Activated CD4-positive, CD25-positive, alpha-beta regulatory T cell treated with anti-CD3 and anti-CD28 coated beads, Interleukin-2, amount 50 U/mL, for 72 hours (primary cell): Measurements from ENCODE around the gene ACTL6A.
"Not testable (repeated sequence)": the region's sequence is repeated elsewhere in the genome, so short reads cannot be mapped to it uniquely, and the experiment has no call there.

ENCODE experiments used
- DNase-seq: peaks from one replicate; pipeline ENCODE4 v3.0.0; 2021

Gene ACTL6A

DNA sequence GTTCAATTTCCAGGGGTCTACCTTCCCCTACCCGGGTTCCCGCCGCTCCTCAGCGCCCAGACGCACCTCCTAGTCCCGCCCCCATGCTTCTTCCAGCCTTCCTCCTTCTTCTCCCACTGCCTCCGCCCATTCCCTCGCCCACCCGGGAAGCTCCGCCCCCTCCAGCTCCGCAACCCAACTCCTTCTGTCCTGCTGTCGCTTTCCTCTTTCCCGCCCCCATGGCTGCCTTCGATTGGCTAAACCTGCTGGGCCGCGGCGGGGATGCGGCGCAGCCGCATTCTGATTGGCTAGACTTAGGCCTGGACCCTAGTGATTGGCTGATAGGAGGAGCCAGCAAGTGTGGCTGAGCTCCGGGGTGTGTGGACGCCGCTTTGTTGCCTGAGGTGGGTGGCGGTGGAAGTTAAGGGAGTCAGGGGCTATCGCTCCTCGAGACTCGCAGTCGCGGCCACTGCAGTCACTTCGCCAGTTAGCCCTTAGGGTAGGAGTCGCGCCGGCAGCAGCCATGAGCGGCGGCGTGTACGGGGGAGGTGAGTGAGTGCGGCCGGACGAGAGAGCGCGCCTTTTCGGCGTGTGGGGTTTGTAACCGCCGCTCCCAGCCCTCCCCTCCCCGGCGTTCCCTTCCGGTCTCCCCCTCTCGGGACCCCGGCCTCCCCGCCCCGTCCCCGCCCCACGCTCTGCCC lies at the start of gene ACTL6A:
ACTL6A (plus strand) TSS at position 336 of the 680 bp plus-strand sequence; CDS start at position 503, 167 bp downstream.
- DNase-seq, result peak; percentile 95

DNA sequence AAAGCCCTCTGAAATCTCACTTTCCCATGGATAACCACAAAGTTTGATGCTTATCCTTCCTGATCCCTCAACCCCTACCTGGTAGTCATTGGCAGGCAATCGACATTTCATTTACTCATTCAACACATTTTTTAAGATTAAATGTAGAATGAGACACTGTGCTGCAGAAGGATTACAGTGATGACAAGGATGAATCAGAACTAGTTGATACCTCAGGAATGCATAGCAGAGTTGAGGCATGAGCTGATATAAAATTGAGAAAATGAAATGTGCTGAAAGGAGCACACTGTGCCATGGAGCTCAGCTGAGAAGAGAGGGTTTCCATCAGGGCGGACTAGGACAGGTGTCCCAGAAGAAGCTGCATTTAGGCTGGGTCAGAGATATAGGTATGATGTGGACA lies 48.9 kb upstream of the ACTL6A start:
- no peak for DNase-seq

DNA sequence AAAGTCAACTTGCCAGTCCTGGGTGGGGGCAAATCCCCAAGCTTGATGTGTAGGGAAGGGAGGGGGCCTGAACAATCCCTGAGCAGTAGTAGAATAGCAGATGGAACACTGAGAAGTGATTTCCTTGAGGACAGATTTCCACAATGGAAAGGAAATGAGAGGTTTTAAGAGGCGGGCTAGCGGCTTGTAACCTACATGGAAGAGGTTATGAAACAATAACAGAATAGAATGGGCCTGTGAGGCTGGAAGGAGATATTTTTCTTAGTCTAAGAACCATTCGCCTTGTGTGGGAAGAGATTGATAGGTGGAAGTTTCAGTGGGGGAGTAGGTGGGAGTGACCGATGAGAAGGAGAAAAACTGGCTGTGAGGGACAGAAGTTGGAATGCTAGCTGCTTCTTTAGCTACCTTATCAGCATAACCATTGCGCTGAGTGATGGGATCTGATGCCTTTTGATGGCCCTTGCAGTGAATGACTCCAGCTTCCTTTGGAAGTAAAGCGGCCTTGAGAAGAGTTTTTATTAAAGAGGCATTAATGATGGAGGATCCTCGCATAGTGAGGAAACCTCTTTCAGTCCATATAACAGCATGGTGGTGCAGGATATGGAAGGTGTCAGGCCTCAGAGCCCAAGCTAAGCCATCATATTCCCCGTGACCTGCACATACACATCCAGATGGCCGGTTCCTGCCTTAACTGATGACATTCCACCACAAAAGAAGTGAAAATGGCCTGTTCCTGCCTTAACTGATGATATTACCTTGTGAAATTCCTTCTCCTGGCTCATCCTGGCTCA lies 46.1 kb upstream of the ACTL6A start:
- DNase-seq, result not testable (repeated sequence)

DNA sequence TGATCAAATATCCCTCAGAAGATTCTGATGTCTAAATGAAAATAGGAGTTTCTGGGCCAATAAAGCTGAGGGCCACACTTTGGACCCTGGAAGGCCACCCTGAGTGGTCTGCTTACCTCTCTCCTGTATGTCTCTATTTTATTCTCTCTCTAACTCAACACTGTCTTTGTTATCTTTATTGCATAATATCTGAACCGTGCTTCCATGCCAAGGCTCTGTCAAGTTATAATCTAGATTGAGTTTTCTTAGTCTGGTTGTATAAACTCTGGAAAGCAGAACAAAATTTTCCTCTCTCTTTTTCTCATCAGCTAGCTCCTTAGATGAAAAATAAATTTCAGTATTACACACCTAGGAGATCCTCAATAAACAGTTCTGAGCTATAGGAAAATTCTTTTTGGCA lies 36.2 kb upstream of the ACTL6A start:
- no peak for DNase-seq

DNA sequence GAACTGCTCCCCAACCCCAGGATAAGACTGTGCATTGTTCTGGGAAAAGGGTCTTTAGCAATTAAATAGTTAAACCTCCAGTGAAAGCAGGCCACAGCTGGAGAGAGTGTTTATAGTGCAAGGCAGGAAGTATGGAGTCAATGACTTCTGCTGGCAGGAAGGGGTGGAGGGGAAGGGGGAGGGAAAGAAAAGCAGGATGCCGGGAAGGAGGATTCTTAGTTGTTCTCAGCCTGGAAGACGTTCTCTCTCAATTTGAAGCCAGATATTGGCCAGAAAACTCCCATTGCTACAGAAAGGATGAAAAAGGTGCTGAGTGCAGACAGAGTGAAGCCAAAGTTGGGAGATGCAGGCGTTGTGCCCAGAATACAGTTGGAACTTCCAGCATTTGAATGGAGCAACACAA lies 35.7 kb upstream of the ACTL6A start:
- no peak for DNase-seq

DNA sequence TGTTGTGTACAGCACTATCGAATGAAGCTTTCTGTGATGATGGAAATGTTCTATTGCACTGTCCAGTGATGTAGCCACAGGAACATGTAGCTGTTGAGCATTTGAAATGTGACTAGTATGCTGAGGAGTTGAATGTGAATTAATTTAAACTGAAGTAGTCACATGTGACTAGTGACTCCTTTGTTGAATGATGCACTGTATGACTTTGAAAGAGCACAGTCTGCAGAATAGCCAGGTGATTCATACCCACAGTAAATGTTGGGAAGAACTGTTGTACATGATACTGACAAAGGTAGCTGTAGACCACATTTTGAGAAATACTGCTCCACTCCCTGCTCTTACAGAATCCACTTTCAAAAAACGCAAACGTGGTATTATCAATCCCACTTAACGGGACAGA lies 34.0 kb upstream of the ACTL6A start:
- DNase-seq, result no peak

DNA sequence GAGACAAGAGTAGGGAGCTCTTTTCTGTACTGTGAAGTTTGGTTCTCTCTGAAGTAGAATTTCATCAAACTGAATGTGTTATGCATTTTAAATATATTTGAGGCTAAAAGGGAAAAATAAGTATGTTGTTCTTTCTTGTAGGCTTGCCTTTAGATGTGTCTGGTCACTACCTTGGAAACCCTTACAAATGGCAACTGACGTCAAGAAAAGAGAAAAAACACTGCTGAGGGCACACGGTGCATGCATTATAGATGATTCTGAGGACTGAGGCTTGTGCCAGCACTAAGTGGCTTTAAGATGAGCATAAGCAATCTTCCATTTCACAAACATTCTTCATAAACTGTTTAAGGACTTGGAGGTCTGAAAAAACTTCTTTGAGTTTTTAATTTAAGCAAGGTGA lies 31.1 kb upstream of the ACTL6A start:
- DNase-seq, result no peak

DNA sequence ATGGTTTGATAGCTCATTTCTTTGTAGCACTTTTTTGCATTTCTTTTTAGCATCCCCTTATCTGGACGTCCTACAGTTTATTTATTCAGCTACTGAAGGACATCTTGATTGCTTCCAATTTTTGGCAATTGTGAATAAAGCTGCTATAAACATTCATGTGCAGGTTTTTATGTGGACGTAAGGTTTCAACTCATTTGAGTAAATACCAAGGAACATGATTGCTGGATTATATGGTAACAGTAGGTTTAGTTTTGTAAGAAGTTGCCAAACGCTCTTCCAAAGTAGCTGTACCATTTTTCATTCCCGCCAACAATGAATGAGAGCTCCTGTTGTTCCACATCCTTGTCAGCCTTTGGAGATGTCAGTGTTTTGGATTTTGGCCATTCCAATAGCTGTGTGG lies 29.5 kb upstream of the ACTL6A start:
- DNase-seq, result no peak

DNA sequence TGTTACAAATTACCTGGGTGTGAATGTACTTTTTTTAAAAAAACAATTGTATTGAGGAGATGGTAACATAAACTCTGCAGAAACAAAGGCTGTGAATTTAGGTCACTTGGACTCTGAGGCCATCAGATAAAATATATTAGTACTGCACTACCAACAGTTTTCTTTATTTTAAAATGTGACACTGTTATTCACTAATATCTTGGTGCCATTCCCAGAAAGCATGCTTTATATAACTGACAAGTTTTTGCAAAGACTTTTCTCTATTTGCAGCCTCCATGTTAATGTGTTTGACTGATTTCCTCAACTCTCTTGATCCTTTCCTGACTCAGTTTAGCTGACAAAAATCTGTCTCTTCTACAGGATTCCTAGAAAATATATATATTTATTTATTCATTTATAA lies 26.5 kb upstream of the ACTL6A start:
- no peak for DNase-seq

DNA sequence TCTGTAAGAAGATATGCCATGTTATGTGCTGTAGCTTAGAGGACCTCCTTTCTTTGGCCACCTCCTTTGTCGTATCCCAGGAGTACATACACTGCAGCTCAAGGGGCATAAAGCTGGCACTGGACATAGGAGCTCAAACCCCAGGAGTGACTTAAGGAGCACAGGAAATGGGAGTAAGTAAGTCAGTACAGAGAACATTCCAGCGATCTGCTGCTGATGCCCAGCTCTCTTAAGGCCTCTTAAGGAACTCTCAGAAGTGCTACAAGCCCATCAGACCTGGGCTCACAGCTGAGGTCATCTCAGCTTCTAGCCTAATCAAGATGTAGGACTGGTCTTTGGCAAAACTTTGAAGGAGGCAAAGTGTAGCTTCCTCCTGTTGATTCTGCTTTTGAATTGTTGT lies 21.6 kb upstream of the ACTL6A start:
- DNase-seq, result no peak

DNA sequence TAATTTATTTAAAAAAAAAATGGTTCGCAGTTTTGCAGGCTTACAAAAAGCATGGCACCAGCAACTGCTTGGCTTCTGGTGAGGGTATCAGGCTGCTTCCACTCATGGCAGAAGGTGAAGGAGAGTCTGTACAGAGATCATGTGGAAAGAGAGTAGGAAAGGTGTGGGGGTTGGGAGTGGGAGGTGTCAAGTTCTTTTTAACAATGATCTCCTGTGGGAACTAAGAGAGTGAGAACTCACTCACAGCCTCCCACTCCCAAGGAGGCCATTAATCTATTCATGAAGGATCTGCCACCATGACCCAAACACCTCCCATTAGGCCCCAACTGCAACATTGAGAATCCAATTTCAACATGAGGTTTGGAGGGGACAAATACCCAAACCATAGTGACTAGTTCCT lies 21.1 kb upstream of the ACTL6A start:
- DNase-seq, result no peak

DNA sequence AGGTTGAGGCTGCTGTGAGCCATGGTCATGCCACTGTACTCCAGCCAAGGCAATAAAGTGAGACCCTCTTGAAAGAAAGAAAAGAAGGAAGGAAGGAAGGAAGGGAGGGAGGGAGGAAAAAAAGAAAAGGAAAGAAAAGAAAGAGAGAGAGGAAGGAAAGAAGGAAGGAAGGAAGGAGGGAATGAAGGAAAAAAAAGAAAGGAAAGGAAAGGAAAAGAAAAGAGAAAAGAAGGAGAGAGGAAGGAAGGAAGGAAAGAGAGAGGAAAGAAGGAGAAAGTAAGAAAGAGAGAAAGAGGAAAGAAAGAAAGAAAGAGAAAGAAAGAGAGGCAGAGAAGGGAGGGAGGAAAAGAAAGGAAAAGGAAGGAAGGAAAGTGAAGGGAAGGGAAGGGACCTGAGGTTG lies 20.4 kb upstream of the ACTL6A start:
- no peak for DNase-seq

DNA sequence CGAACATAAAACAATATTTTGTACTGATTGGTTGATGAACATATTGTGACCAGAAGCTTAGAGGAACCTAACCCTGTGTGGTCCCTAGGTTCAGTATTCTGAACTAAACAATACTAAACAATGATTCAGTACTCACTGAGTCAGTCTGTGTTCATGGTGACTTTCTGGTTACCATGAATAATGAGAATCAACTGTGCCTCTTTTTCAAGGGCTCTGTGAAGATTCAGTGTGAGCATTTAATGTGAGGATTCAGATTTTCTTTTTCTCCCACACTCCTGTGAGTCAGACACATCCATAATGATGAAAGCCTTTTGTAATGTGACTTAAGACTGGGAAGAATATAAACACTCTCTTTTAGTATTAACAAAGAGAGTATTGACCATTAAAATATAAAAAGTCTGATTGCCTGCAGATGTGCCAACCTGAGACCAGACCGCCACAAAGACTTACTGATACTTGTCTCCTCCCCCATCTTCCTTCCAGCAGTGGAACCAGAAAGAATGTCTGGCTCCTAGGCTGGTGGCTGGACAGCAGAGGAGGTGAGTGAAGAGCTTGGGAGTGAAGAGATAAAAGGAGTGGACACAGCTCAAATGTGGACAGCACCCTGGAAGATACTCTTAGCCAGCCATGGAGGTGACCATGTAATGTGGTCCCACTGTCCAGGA lies 17.6 kb upstream of the ACTL6A start:
- no peak for DNase-seq

DNA sequence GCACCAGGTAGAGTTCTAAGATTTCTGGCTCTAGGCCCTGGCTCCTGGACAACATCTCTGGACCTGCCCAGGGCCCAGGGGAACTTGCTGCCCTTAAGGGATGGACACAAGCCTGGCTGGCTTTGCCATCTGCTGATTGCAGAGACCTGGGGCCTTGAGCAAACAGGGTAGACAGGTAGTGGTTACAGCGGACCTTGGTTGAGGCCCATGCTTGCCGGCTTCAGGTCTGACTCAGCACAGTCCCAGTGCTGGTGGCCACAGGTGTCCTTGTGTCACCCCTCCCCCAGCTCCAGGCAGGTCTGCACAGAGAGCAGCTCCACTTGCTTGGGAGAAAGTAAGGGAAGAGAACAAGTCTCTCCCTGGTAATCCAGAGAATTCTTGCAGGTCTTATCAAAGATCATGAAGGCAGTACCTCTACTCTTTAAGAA lies 15.9 kb upstream of the ACTL6A start:
- no peak for DNase-seq

DNA sequence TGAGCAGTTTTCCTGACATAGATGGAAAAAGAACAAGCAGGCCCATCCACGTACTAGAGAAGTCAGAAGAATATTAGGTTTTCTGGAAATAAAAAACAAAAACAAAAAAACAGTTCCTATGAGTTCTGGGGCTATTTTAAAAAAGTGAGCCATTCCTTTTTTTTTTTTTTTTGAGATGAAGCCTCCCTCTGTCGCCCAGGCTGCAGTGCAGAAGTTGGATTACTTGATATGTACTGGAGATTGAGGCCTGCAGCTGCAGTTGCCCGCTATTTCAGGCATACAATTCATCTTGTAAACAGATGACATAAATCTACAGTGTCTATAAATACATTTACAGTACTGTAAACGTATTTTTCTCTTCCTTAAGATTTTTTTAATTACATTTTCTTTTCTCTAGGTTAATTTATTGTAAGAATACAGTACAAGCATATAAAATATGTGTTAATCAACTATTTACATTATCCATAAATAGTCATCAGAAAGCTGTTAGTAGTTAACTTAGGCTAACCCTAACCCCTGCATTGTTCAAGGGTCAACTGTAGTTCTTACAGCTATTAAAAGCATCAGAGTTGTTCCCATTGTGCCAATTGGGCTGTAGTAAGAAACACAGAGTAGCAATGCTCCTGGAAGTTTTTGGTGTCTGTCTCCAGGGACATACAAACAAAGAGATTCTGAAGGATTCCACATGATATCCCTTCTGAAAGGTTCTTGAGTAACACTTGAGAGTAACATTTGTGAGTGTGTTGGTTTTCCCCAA lies 11.2 kb upstream of the ACTL6A start:
- DNase-seq, result no peak

DNA sequence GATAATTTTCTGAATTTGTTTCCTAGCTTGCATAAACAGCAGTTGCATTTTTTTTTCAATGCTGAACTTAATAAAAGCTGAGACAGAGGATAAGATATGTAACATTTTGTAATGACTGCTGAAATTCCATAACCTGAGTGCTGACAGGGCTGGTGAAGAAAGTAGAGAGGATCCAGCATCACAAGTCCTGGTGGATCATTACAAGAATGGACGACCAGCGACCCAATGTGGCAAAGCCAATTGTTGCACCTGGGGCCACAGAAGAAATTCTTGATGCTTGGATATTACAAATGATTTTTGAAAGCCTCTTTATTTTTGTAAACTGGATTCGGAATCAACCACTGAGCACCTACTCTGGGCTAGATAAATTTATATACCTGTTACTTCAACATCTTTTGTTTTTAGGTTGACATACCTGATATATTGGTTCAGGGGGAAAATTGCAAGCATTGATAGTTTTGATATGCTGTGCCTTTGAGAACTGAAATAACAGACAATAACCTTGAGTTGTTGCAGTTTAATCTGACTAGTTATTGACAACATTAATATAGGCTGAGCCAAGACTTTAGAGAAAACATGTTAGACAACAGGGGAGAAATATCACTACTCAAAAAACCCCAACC lies 3.9 kb upstream of the ACTL6A start:
- DNase-seq, result no peak

DNA sequence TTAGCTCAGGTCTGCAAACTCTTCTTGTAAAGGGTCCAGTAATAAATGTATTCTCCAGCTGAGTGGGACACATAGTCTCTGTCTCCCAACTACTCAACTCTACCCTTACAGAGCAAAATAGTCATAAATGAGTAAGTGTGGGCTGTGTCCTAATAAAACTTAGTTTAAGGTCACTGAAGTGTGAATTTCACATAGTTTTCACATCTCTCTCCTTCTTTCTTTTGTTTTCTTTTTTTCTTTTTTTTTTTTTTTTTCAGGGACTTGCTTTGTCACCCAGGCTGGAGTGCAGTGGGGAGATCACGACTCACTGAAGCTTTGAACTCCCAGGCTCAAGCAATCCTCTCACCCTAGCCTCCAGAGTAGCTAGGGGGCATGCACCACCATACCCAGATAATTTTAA lies 1.9 kb upstream of the ACTL6A start:
- DNase-seq, result no peak

DNA sequence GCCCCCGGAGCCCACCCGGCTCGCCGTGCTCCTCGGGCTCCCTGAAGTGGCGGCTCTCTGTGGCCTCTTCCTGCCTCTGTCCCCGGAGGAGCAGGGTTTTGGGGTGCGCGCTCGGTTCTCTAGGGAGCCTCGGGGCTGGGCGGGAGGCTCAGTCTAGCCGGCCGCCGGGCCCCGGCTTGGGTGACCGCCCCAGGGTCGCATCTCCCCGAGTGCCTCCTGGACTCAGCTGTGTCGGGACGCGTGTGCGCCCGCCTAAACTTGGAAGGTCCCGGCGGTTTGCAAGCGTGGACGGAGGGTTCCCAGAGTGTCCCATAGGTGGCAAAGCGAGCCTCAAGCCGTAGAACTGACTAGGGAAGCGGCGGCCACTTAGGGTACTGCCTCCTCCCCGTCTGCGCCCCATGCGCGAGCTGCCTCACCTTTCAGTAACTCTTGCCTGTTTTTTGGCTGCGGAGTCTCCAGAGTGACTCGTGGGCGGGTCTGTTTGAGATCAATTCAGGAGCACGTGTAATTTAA lies 601 bp downstream of the ACTL6A start:
- DNase-seq, result peak; percentile 65

DNA sequence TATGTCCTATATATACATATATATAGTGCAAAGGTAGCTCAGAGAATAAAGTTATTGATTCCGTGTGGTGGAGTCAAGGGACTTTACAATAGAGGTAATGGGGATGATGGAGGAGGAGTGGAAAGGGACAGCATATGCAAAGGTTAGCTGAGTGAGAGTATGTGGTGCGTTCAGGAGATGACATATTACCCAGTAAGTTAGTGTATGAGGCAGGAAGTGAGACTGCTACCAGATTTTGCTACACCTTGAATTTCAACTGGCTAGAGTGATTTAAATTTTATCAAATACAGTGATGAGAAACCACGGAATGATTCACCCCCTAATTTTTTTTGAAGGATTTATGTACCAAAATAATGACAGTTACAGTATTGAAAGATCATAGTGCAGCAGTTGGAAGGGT lies 2.8 kb downstream of the ACTL6A start:
- DNase-seq, result no peak

DNA sequence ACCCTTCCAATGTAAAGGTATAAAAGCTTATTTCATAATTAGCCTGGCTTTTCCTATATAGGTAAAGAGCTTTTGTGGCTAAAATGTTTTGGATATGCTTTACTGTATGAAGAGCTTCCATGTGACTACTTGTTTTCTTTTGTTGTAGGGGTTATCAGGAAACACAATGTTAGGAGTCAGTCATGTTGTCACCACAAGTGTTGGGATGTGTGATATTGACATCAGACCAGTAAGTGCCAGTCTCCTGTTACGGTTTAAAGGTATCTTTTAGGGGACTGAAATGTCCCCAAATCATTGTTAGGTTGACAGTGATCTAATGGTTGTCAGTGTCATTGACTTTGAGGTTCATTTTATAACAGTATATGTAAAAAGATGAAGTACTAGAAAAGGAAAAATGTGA lies 18.3 kb downstream of the ACTL6A start:
- no peak for DNase-seq

DNA sequence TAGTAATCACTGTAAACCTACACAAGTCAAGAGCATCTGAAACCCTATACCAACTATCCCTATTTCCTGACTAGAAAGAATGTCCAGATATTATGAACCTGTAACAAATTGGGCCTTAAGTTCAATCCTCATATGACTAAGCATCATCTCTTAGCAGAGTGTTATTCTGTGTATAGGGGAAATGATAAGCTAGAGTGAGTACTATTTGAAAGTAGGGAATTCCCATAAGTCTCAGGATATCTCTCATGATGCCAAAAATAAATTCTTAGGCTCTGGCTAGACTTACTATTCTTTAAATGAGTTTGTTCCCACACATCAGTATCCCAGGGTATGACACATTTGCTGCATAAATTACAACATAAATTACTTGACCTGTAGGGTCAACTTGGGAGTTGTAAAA lies 26.4 kb downstream of the ACTL6A start:
- no peak for DNase-seq

DNA sequence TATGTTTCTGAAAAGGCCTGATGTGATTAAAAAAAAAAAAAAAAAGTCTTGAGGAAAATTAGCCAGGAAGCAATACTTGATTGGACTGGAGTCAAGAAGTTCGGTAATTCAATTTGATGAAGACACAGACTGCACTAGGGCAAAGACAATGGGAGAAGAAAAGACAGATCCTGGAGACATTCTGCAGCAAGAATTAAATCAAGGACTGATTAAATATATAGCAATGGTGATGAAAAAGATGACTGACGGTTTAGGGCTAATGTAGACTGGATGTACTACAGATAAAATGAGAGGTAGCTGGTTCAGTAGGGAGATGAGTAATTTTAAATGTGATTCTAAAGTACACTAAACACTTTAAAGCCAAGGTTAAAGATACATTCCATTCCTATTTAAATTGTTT lies 27.9 kb downstream of the ACTL6A start:
- no peak for DNase-seq

DNA sequence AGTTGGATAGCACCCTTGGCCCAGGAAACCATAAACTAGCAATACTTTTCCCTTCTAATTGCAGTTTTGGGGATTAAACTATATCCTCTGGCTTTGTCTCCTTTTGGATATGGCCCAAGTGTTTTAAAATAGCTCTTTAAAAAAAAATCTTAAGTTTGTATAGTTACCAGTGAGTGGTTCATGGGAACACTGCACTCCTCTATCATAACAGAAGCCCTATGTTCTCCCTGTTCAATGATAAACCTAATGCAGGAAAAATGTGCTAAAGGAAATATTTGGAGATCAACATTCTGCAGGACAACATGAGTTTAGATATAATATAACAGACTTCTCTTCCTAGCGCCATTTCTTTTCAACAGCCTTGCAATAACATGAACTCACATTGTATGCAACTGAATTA lies 28.6 kb downstream of the ACTL6A start:
- DNase-seq, result no peak
